GM12878 (cell line): Measurements from ENCODE around the gene INO80E. TPM values are rescaled to one million over a fixed set of nuclear protein-coding genes. Genes with fewer than 3 reads are reported as not detected.
A peak's percentile ranks its signal among the peaks of the same experiment; 100 is the strongest.

Experiments
- ATAC-seq: fragments of 200-7000 bp; cut with Tn5 transposase; 3 replicates; pipeline ENCODE4 v1.9.1; 2020; ENCODE audit warnings: mild to moderate bottlenecking, moderate library complexity
- BruUV-seq: library from RNA; stranded (reverse); fragments of 400-500 nt; replicated peaks from 2 replicates; lab custom pipeline; 2021; lab: Mats Ljungman, UMichigan
- CTCF ChIA-PET: fragments of 300-600 bp; sonication (Branson Sonifier 250); formaldehyde crosslinking; extraction: SDS; loops from one replicate; lab custom pipeline; 2021; ENCODE audit warnings: inconsistent platforms; lab: Yijun Ruan, JAX
- POLR2A ChIA-PET: fragments of 350-600 bp; formaldehyde crosslinking; extraction: SDS; loops from one replicate; lab custom pipeline; 2021; ENCODE audit warnings: inconsistent platforms; lab: Charles Lee
- RAD21 ChIA-PET: fragments of 300-600 bp; sonication (Branson Sonifier 250); formaldehyde crosslinking; loops from one replicate; lab custom pipeline; 2023; ENCODE audit warnings: antibody characterized with exemption; ENCODE audit not compliant: unreplicated experiment; lab: Charles Lee
- SMC1A ChIA-PET: fragments of 300-600 bp; sonication (Branson Sonifier 250); formaldehyde crosslinking; loops from one replicate; lab custom pipeline; 2023; ENCODE audit not compliant: unreplicated experiment, uncharacterized antibody; lab: Charles Lee
- DNase-seq: peaks from one replicate; pipeline ENCODE4 v3.0.0-alpha.2; 2011; ENCODE audit warnings: low read depth, low spot score
- FAIRE-seq: peaks from 3 replicates; lab custom pipeline; 2011; peaks lifted over from hg19 to GRCh38; lab: Jason Lieb, UNC
- H2AFZ ChIP-seq: 2 replicates; pipeline ENCODE4 v1.6.0; 2011; ENCODE audit warnings: low read depth, low read length, control low read depth; ENCODE audit not compliant: control insufficient read depth
- H3K27ac ChIP-seq: 2 replicates; pipeline ENCODE4 v1.5.1; 2011; ENCODE audit warnings: control low read depth; ENCODE audit not compliant: control insufficient read depth, insufficient read depth
- H3K27me3 ChIP-seq, 2 experiments: replicated peaks in 1 of 2; 2 replicates each; pipeline versions ENCODE4 v1.6.0 to v1.6.1; 2011; ENCODE audit warnings: low read length in 1 of 2; ENCODE audit not compliant: control insufficient read depth in 2 of 2, insufficient read depth in 2 of 2
- H3K36me3 ChIP-seq, 2 experiments: 2 replicates each; pipeline ENCODE4 v1.5.1; 2011; ENCODE audit warnings: low read length in 1 of 2; ENCODE audit not compliant: control insufficient read depth in 2 of 2, insufficient read depth in 2 of 2
- H3K4me1 ChIP-seq: 2 replicates; pipeline ENCODE4 v1.6.1; 2011; ENCODE audit warnings: mild to moderate bottlenecking, low read length, moderate library complexity, mixed read lengths; ENCODE audit not compliant: control insufficient read depth, insufficient read depth
- H3K4me2 ChIP-seq: 2 replicates; pipeline ENCODE4 v1.6.0; 2011; ENCODE audit warnings: control low read depth; ENCODE audit not compliant: control insufficient read depth, insufficient read depth
- H3K4me3 ChIP-seq: fragments of 200-600 bp; sonication (generic); 2 replicates; pipeline ENCODE4 v1.5.1; 2016
- H3K79me2 ChIP-seq: 2 replicates; pipeline ENCODE4 v1.6.0; 2011; ENCODE audit warnings: low read length; ENCODE audit not compliant: control insufficient read depth, insufficient read depth
- H3K9ac ChIP-seq: 2 replicates; pipeline ENCODE4 v1.8.0; 2011; ENCODE audit warnings: low read length, control low read depth, mixed read lengths; ENCODE audit not compliant: control insufficient read depth, insufficient read depth
- H3K9me3 ChIP-seq: replicated peaks from 3 replicates; pipeline ENCODE4 v1.5.1; 2011; ENCODE audit warnings: mild to moderate bottlenecking, low read length; ENCODE audit not compliant: control insufficient read depth, insufficient read depth
- H4K20me1 ChIP-seq: 2 replicates; pipeline ENCODE4 v1.6.0; 2011; ENCODE audit not compliant: control insufficient read depth, insufficient read depth
- FOXK2 ChIP-seq: fragments of 450-650 bp; IDR thresholded peaks from 2 replicates; pipeline ENCODE4 v1.6.1; 2017; ENCODE audit warnings: mild to moderate bottlenecking, moderate library complexity
- KAT2A ChIP-seq: conservative IDR thresholded peaks from 2 replicates; pipeline ENCODE4 v1.6.1; 2011; ENCODE audit warnings: low read depth, low read length; ENCODE audit not compliant: control insufficient read depth
- POLR2A ChIP-seq: IDR thresholded peaks from 2 replicates; pipeline ENCODE4 v1.6.1; 2011; ENCODE audit warnings: low read depth, mild to moderate bottlenecking, low read length
- TCF12 ChIP-seq: IDR thresholded peaks from 2 replicates; pipeline ENCODE4 v1.6.1; 2011; ENCODE audit warnings: low read depth, mild to moderate bottlenecking, low read length
- WGBS: methylation state at CpG from one replicate; pipeline ENCODE4 v1.1.6; 2016; ENCODE audit warnings: low lambda C conversion rate; ENCODE audit not compliant: insufficient replicate concordance, insufficient coverage; ENCODE audit errors: missing lambda C conversion rate; 5-methylcytosine and 5-hydroxymethylcytosine counted together
- in situ Hi-C: fragments of 300-500 bp; cut with MboI; formaldehyde crosslinking; loops from 9 replicates; pipeline ENCODE4 v1.14.3; 2018; ENCODE audit warnings: mixed read lengths
- intact Hi-C: fragments of 100-400 bp; cut with micrococcal nuclease; formaldehyde crosslinking; loops from one replicate; pipeline ENCODE4 v1.14.2; 2022; ENCODE audit not compliant: unreplicated experiment
- polyA plus RNA-seq, 11 experiments: library from polyadenylated mRNA; depleted of rRNA in 4 of 11; unstranded in 6 of 11; stranded (reverse) in 5 of 11; fragments of >200 nt; fragmentation: Nextera tagmentation in 4 of 11; fragmentation: Illumina TruSeq in 1 of 11; extraction: Ambion mirVana in 4 of 11; extraction: Trizol in 1 of 11; gene quantifications; 1 replicate in 1 of 11; 2 replicates in 10 of 11; pipeline versions ENCODE4 v1.2.1 to v1.2.3, GENCODE V29; 2011 to 2016; ENCODE audit warnings: inconsistent platforms in 2 of 11, missing spikeins in 2 of 11, low read depth in 1 of 11
- total RNA-seq, 4 experiments: library from RNA; depleted of rRNA in 3 of 4; stranded (reverse); fragments of >200 nt in 3 of 4; fragmentation: Illumina TruSeq in 1 of 4; extraction: Trizol in 1 of 4; gene quantifications; 2 replicates each; pipeline versions ENCODE4 v1.2.1 to v1.2.3, GENCODE V29; 2013 to 2021
- TF ChIP-seq, protein P1 (sequence below): fragments of 450-650 bp; IDR thresholded peaks from 2 replicates; pipeline ENCODE4 v1.6.1; 2018; ENCODE audit warnings: mild to moderate bottlenecking, low read depth, moderate library complexity; ENCODE audit not compliant: partially characterized antibody
- TF ChIP-seq, protein P2 (sequence below): IDR thresholded peaks from 2 replicates; pipeline ENCODE4 v1.6.1; 2012; ENCODE audit warnings: low read depth, low read length, improper control_type of control experiment

The INO80E gene
- total and polyA plus RNA-seq, 10 of the 15 experiments (the other 5 are each of a cell fraction or from before 2014, with no cell fraction given) = 0.39 to 74.0 (median 33.0) TPM

DNA sequence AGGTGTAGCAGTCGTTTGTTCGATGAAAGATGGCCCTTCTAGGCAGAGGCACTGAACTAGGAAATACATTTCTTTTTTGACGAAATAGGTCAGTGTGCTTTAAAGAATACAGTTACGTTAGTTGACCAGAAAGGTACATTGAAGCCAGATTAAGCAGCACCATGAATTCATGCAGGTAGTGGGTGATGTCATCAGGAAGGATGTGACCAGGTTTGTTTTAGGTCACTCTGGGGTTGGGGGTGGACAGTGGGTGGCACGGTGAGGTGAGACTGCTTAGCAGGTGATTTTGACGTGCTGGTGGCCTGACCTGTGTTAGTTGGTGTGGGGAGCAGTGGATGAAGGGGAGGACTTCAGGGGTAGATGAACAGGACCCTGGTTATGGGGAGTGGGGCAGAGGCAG lies 3.6 kb downstream of the INO80E start (continued):
- TF ChIP-seq, protein P1, sequence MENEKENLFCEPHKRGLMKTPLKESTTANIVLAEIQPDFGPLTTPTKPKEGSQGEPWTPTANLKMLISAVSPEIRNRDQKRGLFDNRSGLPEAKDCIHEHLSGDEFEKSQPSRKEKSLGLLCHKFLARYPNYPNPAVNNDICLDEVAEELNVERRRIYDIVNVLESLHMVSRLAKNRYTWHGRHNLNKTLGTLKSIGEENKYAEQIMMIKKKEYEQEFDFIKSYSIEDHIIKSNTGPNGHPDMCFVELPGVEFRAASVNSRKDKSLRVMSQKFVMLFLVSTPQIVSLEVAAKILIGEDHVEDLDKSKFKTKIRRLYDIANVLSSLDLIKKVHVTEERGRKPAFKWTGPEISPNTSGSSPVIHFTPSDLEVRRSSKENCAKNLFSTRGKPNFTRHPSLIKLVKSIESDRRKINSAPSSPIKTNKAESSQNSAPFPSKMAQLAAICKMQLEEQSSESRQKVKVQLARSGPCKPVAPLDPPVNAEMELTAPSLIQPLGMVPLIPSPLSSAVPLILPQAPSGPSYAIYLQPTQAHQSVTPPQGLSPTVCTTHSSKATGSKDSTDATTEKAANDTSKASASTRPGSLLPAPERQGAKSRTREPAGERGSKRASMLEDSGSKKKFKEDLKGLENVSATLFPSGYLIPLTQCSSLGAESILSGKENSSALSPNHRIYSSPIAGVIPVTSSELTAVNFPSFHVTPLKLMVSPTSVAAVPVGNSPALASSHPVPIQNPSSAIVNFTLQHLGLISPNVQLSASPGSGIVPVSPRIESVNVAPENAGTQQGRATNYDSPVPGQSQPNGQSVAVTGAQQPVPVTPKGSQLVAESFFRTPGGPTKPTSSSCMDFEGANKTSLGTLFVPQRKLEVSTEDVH = no peak
- TF ChIP-seq, protein P2, sequence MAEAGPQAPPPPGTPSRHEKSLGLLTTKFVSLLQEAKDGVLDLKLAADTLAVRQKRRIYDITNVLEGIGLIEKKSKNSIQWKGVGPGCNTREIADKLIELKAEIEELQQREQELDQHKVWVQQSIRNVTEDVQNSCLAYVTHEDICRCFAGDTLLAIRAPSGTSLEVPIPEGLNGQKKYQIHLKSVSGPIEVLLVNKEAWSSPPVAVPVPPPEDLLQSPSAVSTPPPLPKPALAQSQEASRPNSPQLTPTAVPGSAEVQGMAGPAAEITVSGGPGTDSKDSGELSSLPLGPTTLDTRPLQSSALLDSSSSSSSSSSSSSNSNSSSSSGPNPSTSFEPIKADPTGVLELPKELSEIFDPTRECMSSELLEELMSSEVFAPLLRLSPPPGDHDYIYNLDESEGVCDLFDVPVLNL = no peak
- no peak for TF ChIP-seq TCF12
- TF ChIP-seq KAT2A = no peak

DNA sequence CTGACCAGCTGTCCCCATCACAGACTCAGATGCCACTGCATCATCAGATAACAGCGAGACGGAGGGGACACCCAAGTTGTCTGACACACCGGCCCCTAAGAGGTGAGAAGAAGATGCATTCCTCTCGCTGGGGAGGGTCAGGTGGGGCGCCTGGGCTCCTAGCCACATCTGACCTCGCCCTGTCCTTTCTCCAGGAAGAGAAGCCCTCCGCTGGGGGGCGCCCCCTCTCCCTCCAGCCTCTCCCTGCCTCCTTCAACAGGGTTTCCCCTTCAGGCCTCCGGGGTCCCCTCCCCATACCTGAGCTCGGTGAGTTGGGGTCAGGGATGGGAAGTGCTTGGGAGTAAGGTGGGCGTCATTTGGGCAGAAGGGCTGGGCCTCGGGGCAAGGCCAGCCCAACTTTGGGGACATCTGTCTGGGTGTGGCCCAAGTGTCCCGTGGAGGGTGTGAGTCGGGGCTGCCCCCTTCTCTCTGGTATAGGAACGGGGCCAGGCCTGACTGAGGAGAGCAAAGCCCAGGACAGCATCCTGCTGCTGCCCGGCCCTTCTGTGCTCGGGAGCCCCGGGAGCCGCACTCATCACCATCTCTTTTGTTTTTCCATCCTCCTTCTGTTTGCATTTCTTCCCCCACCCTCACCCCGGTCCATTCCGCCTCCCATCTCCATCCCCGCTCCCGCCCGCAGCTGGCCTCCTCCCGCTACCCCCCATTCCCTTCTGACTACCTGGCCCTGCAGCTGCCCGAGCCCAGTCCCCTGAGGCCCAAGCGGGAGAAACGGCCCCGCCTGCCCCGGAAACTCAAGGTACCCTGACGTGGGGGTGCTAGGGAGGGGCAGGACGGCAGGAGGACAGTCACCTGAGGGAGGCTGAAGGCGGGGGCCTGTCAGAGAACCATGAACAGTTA lies 4.9 kb downstream of the INO80E start:
- H4K20me1 ChIP-seq = no peaks in the 10 kb centered on the region
- H3K9me3 ChIP-seq = no peaks in the 10 kb centered on the region
- no peak overlapping the region for H2AFZ ChIP-seq
- ChIA-PET CTCF (interaction anchor here (1.0 kb wide), 1 partner anchor 91 kb away, joined by 3 read pairs; the partner anchor contains the start of gene TBX6), POLR2A (no interaction called here), SMC1A (no interaction called here), RAD21 (no interaction called here)
- no peak for FAIRE-seq
- intact Hi-C loops (no loop called here), in situ Hi-C loops (loop anchor here (25.0 kb wide), 1 partner anchor 889 kb away; no protein-coding TSS in a partner anchor)
- peaks cover 10% of the 10 kb centered on the region for H3K79me2 ChIP-seq
- ATAC-seq = no peak
- H3K4me3 ChIP-seq = no peak overlapping the region
- no TSS peak for BruUV-seq
- H3K36me3 ChIP-seq = peaks cover 0 to 8% of the 10 kb centered on the region in 2 experiments
- H3K27me3 ChIP-seq = no peaks in the 10 kb centered on the region
- peaks cover 3% of the 10 kb centered on the region; the same call in 1 of the 2 replicates for H3K4me1 ChIP-seq
- no peak overlapping the region for H3K9ac ChIP-seq
- WGBS = 85% methylated on average over 24 of the region's 33 CpGs
- no peak overlapping the region for H3K27ac ChIP-seq
- no peak for DNase-seq
- no peak overlapping the region for H3K4me2 ChIP-seq
- TF ChIP-seq FOXK2 = no peak
- TF ChIP-seq POLR2A = 0 out of 2 replicates have a peak, but pooled peaks have one; percentile 32
